GM18951 (cell line): Measurements from ENCODE around the gene CARD11.

Experiments used
- POLR2A ChIP-seq: IDR thresholded peaks from 4 replicates; pipeline ENCODE4 v1.6.1; 2011; ENCODE audit warnings: mild to moderate bottlenecking; ENCODE audit not compliant: insufficient read length, insufficient read depth; ENCODE audit errors: extremely low read depth
- in situ Hi-C: fragments of 300-500 bp; cut with MboI; formaldehyde crosslinking; loops from one replicate; pipeline ENCODE4 v1.12.0; 2022; ENCODE audit warnings: low sequenced_read_pairs, mixed read lengths, inconsistent platforms; ENCODE audit not compliant: unreplicated experiment

Gene CARD11

GRCh38 chr7:2906197-2906931, 137.3 kb downstream of the CARD11 start:
- TF ChIP-seq POLR2A, result no peak
- in situ Hi-C loops, result no loop called here

DNA sequence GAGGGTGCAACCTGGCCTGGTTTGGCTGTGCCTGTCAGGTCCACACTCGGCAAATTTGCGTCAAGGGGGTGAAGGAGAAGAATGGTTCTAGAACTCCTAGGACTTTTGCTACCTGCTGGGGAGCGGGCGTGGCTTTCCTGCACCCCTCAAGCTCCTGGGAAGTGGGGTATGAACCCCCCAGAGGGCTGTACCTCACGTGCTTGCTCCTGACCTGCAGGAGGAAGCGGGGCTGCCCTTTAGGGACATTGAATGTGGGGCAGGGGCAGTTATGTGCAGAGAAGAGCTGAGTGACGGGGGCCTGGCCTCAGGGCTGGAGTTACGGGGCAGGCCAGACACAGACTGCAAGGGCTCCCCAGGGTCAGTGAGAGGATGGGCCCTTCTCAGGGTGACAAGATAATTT, 138.2 kb downstream of the CARD11 start:
- in situ Hi-C loops, result no loop called here
- TF ChIP-seq POLR2A, result no peak

GRCh38 chr7:2905027-2905426, 138.6 kb downstream of the CARD11 start:
- in situ Hi-C loops, result no loop called here
- TF ChIP-seq POLR2A, result no peak

GRCh38 chr7:2904202-2904601, 139.5 kb downstream of the CARD11 start:
- TF ChIP-seq POLR2A, result no peak
- in situ Hi-C loops, result no loop called here

GRCh38 chr7:2903682-2904162, 139.9 kb downstream of the CARD11 start:
- TF ChIP-seq POLR2A, result no peak
- in situ Hi-C loops, result no loop called here

DNA sequence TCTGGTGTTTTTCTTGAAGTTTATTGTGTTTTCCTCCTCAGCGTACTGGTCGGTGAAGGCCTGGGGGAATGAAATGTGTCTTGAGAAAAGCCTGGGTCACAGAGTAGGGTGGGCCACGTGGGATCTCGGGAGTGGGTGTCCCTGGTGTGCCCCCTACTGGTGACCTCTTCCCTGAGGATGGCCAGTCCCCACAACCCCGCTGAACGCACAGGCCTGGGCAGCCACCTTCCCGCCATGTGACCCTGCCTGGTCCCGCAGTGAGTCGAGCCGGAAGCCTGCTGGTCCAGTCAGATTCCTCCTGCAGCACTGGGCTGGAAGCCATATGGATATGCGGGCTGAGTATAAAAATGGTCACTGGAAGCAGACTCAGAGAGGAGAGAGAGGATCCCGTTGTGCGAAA, 146.6 kb downstream of the CARD11 start:
- in situ Hi-C loops, result no loop called here

GRCh38 chr7:2896131-2896530, 147.5 kb downstream of the CARD11 start:
- no peak for TF ChIP-seq POLR2A
- in situ Hi-C loops, result no loop called here

More for the DNA sequence above, 146.6 kb downstream of the CARD11 start:
- TF ChIP-seq POLR2A, result no peak

GRCh38 chr7:2894118-2894940, 149.3 kb downstream of the CARD11 start:
- in situ Hi-C loops, result no loop called here
- TF ChIP-seq POLR2A, result peak; percentile 32

- TF ChIP-seq POLR2A, result no peak
- in situ Hi-C loops, result no loop called here
Observed at GRCh38 chr7:2893411-2893861, 150.2 kb downstream of the CARD11 start.

DNA sequence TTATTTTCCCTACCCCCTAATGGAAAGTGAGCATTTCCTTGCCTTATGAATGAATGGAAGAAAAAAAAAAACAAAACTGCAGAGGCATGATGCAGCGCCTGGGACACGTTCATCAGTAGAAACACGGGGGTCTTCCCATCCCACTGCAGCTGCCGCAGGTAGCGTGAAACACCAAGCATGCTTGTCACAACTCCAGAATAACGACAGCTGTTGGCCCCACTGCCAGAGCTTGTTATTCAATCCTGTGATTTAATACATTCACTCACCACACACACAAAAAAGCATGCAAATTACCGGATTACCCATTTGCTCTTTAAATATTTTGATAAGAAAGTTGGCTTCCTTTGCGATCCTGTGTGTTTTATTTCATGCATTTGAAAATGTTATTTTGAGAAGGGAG, 151.1 kb downstream of the CARD11 start:
- no peak for TF ChIP-seq POLR2A
- in situ Hi-C loops, result no loop called here

DNA sequence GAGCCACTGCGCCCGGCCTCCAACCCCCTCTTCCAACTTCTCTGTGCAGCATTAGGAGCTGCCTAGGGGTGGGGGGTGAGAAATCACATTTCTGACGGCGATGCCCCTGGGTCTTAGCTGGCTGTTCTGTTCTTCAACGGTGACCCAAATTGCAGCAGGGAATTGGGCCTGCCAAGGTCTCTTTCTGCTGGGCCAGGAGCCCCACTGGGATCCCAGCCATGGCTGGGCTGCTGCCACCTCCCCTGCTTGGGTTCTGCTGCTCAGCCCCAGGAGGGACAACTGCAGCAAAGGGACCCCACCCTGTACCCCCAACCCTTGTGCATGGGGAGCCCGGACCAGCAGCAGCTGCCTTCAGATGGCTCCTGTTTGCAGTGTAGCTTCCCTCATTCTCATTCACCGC, 155.9 kb downstream of the CARD11 start:
- in situ Hi-C loops, result no loop called here
- no peak for TF ChIP-seq POLR2A

GRCh38 chr7:2886900-2887299, 156.8 kb downstream of the CARD11 start:
- no peak for TF ChIP-seq POLR2A
- in situ Hi-C loops, result no loop called here

DNA sequence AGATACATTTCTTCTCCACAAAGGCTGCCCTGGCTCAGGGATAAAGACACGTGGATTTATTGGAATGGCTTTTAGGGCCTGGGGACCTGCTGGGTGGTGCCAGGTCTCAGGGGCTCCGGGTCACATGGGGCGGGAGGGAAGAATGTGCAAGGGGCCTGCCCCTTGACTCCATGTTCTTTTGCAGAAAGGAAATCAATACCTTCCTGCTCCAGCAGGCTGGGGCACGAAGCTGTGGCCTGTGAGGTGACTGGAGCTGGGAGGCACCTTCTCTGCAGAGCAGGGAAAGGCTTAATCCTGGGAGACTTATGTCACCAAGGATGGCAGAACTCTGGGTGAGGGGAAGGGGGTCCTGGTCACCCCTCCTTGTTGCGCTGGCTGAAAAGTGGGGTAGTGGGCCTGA, 157.3 kb downstream of the CARD11 start:
- in situ Hi-C loops, result no loop called here
- no peak for TF ChIP-seq POLR2A

DNA sequence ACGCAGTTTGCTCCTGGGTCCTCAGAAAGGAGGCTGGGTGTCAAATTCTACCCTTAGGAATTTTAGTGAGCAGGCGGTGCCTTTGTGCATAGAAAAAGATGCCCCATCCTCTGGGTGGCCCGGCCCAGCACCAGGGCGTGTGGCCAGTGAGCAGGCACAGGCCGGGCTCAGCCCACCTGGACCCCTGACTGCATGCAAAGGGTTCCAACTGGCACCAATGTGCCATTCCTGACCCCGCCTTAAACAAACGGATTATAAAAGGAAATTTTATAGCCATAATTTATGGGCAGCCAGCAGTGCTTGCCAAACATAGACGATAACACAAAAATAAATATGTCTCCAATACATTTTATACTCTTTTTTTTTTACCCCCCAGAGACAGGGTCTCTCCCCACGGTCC, 159.5 kb downstream of the CARD11 start:
- in situ Hi-C loops, result no loop called here
- TF ChIP-seq POLR2A, result no peak
